ENCODE results near the gene TMEM202. TPM values are rescaled to one million over a fixed set of nuclear protein-coding genes. Genes with fewer than 3 reads are reported as not detected.

Gene TMEM202
- total and polyA plus RNA-seq, 2 of the 13 experiments (the other 11 are each of a cell fraction or from before 2014, with no cell fraction given): not detected

DNA sequence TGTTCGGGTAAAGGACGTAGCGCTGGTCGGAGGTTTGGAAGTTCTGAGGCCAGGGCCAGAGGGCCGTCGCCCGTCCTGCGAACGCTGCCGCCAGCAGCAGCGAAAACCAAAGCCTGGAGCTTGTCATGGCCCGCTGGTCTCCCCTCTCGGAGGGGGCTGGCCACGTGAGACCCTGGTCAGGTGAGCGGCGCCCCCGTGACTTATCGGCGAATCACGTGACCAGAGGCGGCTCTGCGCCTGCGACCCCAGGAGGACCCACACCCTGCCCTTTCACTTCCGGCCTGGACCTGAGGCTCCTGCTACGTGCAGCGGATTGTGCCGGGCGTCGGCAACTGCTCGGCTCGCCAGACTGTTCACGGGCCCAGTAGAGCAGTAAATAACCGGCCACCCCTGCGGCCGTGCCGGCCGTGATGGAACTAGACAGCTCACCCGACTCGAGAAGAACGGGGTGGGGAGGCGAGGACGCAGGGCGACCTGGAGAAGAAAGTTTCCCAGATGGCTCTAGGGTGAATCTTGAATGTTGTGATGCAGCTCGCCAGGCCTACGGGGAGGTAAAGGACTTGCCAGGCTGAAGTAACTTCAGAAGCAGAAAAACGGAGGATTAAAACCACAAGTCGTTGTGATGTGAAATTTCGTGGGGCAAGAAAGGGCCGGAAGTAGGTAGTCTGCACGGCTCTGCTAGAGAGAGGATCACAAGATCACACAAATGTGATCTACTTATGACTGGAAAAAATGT is 22.1 kb upstream of the TMEM202 start, which contains the start of gene HEXA (continued):
- TF ChIP-seq ZNF280B (CRISPR knock-in tag; IDR thresholded peaks at IDR 0.05; ENCODE audit: borderline replicate concordance): peak; percentile 98
- peak; percentile 96 for TF ChIP-seq ZNF225 (CRISPR knock-in tag; IDR thresholded peaks at IDR 0.05)
- peak; percentile 81; the same call in 1 of the 2 replicates for TF ChIP-seq FOXJ3 (CRISPR knock-in tag; IDR thresholded peaks at IDR 0.05; ENCODE audit: borderline replicate concordance)
- no peak; the same call in none of the 2 replicates for TF ChIP-seq ETV6 (CRISPR knock-in tag; conservative IDR thresholded peaks at IDR 0.05)
- no peak for TF ChIP-seq JDP2 (CRISPR knock-in tag; IDR thresholded peaks at IDR 0.05; ENCODE audit: borderline replicate concordance)
- TF ChIP-seq MEIS1 (CRISPR knock-in tag; IDR thresholded peaks at IDR 0.05; ENCODE audit: borderline replicate concordance): peak; percentile 65
- no peak for TF ChIP-seq ARNT (IDR thresholded peaks at IDR 0.05)
- peak; percentile 62 for TF ChIP-seq SKI (IDR thresholded peaks at IDR 0.05; ENCODE audit: partially characterized antibody)
- TF ChIP-seq SP4 (CRISPR knock-in tag; IDR thresholded peaks at IDR 0.05): peak; percentile 88
- TF ChIP-seq NRL (CRISPR knock-in tag; IDR thresholded peaks at IDR 0.05; ENCODE audit: borderline replicate concordance): peak; percentile 95
- TF ChIP-seq KDM5A (IDR thresholded peaks at IDR 0.05; ENCODE audit: borderline replicate concordance, low read length): peak; percentile 100
- peak; percentile 43 for TF ChIP-seq DBP (CRISPR knock-in tag; IDR thresholded peaks at IDR 0.05; ENCODE audit: not compliant biosample characterization)
- peak; percentile 59; the same call in 1 of the 2 replicates for TF ChIP-seq ZNF121 (CRISPR knock-in tag; IDR thresholded peaks at IDR 0.05)
- TF ChIP-seq, protein P1, sequence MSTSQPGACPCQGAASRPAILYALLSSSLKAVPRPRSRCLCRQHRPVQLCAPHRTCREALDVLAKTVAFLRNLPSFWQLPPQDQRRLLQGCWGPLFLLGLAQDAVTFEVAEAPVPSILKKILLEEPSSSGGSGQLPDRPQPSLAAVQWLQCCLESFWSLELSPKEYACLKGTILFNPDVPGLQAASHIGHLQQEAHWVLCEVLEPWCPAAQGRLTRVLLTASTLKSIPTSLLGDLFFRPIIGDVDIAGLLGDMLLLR (CRISPR knock-in tag; IDR thresholded peaks at IDR 0.05): peak; percentile 82
- TF ChIP-seq NFIC (IDR thresholded peaks at IDR 0.05; ENCODE audit: low read length): peak; percentile 99
- peak; percentile 77 for TF ChIP-seq ISL2 (CRISPR knock-in tag; IDR thresholded peaks at IDR 0.05)
- peak; percentile 83 for TF ChIP-seq KLF11 (CRISPR knock-in tag; IDR thresholded peaks at IDR 0.05)
- TF ChIP-seq ZNF20 (CRISPR knock-in tag; IDR thresholded peaks at IDR 0.05): no peak
- TF ChIP-seq ZNF547 (CRISPR knock-in tag; IDR thresholded peaks at IDR 0.05): peak; percentile 97
- peak; percentile 84 for TF ChIP-seq ZNF256 (CRISPR knock-in tag; conservative IDR thresholded peaks at IDR 0.05)
- TF ChIP-seq, protein P2, sequence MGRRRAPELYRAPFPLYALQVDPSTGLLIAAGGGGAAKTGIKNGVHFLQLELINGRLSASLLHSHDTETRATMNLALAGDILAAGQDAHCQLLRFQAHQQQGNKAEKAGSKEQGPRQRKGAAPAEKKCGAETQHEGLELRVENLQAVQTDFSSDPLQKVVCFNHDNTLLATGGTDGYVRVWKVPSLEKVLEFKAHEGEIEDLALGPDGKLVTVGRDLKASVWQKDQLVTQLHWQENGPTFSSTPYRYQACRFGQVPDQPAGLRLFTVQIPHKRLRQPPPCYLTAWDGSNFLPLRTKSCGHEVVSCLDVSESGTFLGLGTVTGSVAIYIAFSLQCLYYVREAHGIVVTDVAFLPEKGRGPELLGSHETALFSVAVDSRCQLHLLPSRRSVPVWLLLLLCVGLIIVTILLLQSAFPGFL (CRISPR knock-in tag; IDR thresholded peaks at IDR 0.05): 0 out of 2 replicates have a peak, but pooled peaks have one; percentile 70
- TF ChIP-seq ELF3 (CRISPR knock-in tag; IDR thresholded peaks at IDR 0.05): peak; percentile 88
- TF ChIP-seq POLR2AphosphoS5 (IDR thresholded peaks at IDR 0.05; ENCODE audit: low read depth, low read length): peak; percentile 96
- TF ChIP-seq PATZ1 (CRISPR knock-in tag; IDR thresholded peaks at IDR 0.05): peak; percentile 93

Measured in HepG2 (cell line).